ENCODE data around the gene TUBA1A. TPM values are rescaled to one million over a fixed set of nuclear protein-coding genes. Genes with fewer than 3 reads are reported as not detected.
"Not testable (repeated sequence)": the region's sequence is repeated elsewhere in the genome, so short reads cannot be mapped to it uniquely, and the experiment has no call there.

TUBA1A gene
- total RNA-seq, 1 experiment from 2014 or later, result 24.1 TPM

DNA sequence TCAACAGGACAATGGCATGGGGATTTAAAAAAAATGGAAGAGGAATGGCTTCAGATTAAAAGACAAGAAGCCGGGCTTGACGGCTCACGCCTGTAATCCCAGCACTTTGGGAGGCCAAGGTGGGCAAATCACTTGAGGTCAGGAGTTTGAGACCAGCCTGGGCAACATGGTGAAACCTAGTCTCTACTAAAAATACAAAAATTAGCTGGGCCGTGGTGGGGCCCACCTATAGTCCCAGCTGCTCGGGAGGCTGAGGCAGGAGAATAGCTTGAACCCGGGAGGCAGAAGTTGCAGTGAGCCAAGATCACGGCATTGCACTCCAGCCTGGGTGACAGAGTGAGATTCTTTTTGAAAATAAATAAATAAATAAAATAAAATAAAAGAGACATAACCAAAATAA is 21.8 kb upstream of the TUBA1A start:
- H3K27ac ChIP-seq (ENCODE audit: low read depth, low read length); H4K20me1 ChIP-seq (ENCODE audit: insufficient read depth); intact Hi-C loops (cut with micrococcal nuclease); DNase-seq (ENCODE audit: low read depth, low spot score); H3K79me2 ChIP-seq (ENCODE audit: insufficient read depth, low read length); H3K9ac ChIP-seq (ENCODE audit: low read length); POLR2A ChIA-PET; H3K4me2 ChIP-seq (ENCODE audit: low read length); H3K9me2 ChIP-seq (ENCODE audit: insufficient read depth); H3K27me3 ChIP-seq (ENCODE audit: insufficient read depth, low read length); BruUV-seq (replicated peaks); CTCF ChIA-PET; H2AFZ ChIP-seq (ENCODE audit: low read depth, low read length, poor library complexity, severe bottlenecking); H3K36me3 ChIP-seq (ENCODE audit: control insufficient read depth in 1 of 2, insufficient read depth in 2 of 2, low read length in 2 of 2); ATAC-seq; RAD21 ChIA-PET (ENCODE audit: low non-redundant PET in 1 of 2, low total read pairs in 2 of 2, uncharacterized antibody in 2 of 2, unreplicated experiment in 2 of 2); H3K4me3 ChIP-seq (replicated peaks in 1 of 2; ENCODE audit: low read depth in 1 of 2, low read length in 2 of 2); H3K9me3 ChIP-seq (ENCODE audit: control insufficient read depth in 1 of 2, insufficient read depth in 1 of 2, low read depth in 1 of 2, low read length in 2 of 2): not testable (repeated sequence)
- peaks cover 5 to 14% of the 10 kb centered on the region in 2 experiments; a peak in 2 of 4 replicates for H3K4me1 ChIP-seq (ENCODE audit: control insufficient read depth in 1 of 2, insufficient read depth in 2 of 2, low read length in 2 of 2)

DNA sequence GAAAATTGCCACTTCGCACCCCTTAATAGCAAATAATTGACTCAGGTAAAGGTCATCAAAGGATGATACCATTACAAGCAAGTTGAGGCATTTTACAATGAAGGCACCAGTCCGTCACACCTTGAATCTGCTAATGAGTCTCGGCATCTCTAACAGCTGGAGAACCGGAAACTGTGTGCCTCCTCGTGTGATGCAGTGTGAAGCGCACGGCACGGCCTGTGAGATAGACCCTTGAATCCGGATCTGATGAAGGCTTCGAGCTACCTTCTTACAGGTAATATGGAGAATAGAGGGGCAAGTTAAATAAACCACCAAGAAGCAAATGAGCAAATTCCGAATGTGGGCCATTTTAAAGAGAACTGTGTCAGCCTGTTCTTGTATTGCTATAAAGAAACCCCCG is 19.8 kb upstream of the TUBA1A start:
- BruUV-seq (replicated peaks), result no TSS peak
- POLR2A ChIA-PET, result interaction anchor here (0.6 kb wide), 1 partner anchor 13 kb away, joined by 3 read pairs; no protein-coding TSS in a partner anchor
- ATAC-seq, result no peak
- Histone ChIP-seq H4K20me1 (ENCODE audit: insufficient read depth) (no peaks in the 10 kb centered on the region), H3K9me2 (ENCODE audit: insufficient read depth) (no peaks in the 10 kb centered on the region), H3K79me2 (ENCODE audit: insufficient read depth, low read length) (no peaks in the 10 kb centered on the region), H3K4me2 (ENCODE audit: low read length) (no peak overlapping the region), H3K27ac (ENCODE audit: low read depth, low read length) (no peak overlapping the region), H3K4me1 (ENCODE audit: control insufficient read depth in 1 of 2, insufficient read depth in 2 of 2, low read length in 2 of 2) (peaks cover 0 to 3% of the 10 kb centered on the region in 2 experiments; a peak in 1 of 4 replicates), H3K9me3 (ENCODE audit: control insufficient read depth in 1 of 2, insufficient read depth in 1 of 2, low read depth in 1 of 2, low read length in 2 of 2) (no peaks in the 10 kb centered on the region), H3K27me3 (ENCODE audit: insufficient read depth, low read length) (no peaks in the 10 kb centered on the region), H2AFZ (ENCODE audit: low read depth, low read length, poor library complexity, severe bottlenecking) (no peak overlapping the region), H3K4me3 (replicated peaks in 1 of 2; ENCODE audit: low read depth in 1 of 2, low read length in 2 of 2) (no peak overlapping the region), H3K36me3 (ENCODE audit: control insufficient read depth in 1 of 2, insufficient read depth in 2 of 2, low read length in 2 of 2) (no peaks in the 10 kb centered on the region), H3K9ac (ENCODE audit: low read length) (no peak overlapping the region)
- TF ChIP-seq CEBPB (IDR thresholded peaks at IDR 0.05; ENCODE audit: low read depth) (no peak), RAD21 (IDR thresholded peaks at IDR 0.05; ENCODE audit: low read depth) (no peak), SRF (IDR thresholded peaks at IDR 0.05; ENCODE audit: low read depth) (no peak), EZH2 (IDR thresholded peaks at IDR 0.05) (no peak), YY1 (IDR thresholded peaks at IDR 0.05; ENCODE audit: extremely low read depth, insufficient replicate concordance, low read depth, low read length) (no peak), SIN3A (IDR thresholded peaks at IDR 0.05; ENCODE audit: low read depth) (no peak), ELF1 (IDR thresholded peaks at IDR 0.05; ENCODE audit: borderline replicate concordance, low read depth) (no peak), EZH2phosphoT487 (IDR thresholded peaks at IDR 0.05; ENCODE audit: borderline replicate concordance) (no peak)
- TF ChIP-seq, protein P1, sequence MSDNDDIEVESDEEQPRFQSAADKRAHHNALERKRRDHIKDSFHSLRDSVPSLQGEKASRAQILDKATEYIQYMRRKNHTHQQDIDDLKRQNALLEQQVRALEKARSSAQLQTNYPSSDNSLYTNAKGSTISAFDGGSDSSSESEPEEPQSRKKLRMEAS (IDR thresholded peaks at IDR 0.05), result no peak
- TF ChIP-seq, protein P2, sequence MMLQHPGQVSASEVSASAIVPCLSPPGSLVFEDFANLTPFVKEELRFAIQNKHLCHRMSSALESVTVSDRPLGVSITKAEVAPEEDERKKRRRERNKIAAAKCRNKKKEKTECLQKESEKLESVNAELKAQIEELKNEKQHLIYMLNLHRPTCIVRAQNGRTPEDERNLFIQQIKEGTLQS (IDR thresholded peaks at IDR 0.05), result no peak
- TF ChIP-seq, protein P3, sequence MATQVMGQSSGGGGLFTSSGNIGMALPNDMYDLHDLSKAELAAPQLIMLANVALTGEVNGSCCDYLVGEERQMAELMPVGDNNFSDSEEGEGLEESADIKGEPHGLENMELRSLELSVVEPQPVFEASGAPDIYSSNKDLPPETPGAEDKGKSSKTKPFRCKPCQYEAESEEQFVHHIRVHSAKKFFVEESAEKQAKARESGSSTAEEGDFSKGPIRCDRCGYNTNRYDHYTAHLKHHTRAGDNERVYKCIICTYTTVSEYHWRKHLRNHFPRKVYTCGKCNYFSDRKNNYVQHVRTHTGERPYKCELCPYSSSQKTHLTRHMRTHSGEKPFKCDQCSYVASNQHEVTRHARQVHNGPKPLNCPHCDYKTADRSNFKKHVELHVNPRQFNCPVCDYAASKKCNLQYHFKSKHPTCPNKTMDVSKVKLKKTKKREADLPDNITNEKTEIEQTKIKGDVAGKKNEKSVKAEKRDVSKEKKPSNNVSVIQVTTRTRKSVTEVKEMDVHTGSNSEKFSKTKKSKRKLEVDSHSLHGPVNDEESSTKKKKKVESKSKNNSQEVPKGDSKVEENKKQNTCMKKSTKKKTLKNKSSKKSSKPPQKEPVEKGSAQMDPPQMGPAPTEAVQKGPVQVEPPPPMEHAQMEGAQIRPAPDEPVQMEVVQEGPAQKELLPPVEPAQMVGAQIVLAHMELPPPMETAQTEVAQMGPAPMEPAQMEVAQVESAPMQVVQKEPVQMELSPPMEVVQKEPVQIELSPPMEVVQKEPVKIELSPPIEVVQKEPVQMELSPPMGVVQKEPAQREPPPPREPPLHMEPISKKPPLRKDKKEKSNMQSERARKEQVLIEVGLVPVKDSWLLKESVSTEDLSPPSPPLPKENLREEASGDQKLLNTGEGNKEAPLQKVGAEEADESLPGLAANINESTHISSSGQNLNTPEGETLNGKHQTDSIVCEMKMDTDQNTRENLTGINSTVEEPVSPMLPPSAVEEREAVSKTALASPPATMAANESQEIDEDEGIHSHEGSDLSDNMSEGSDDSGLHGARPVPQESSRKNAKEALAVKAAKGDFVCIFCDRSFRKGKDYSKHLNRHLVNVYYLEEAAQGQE (IDR thresholded peaks at IDR 0.05; ENCODE audit: low read depth), result no peak
- CTCF ChIA-PET, result interaction anchor here (0.8 kb wide), 1 partner anchor 26 kb away, joined by 3 read pairs; no protein-coding TSS in a partner anchor
- DNase-seq (ENCODE audit: low read depth, low spot score), result no peak
- RAD21 ChIA-PET (ENCODE audit: low non-redundant PET in 1 of 2, low total read pairs in 2 of 2, uncharacterized antibody in 2 of 2, unreplicated experiment in 2 of 2), result no interaction called here
- intact Hi-C loops (cut with micrococcal nuclease), result no loop called here

All from HCT116 (cell line).